CD4-positive, CD25-positive, alpha-beta regulatory T cell (primary cell): ENCODE measurements around the gene TMEM151B. TPM values are rescaled to one million over a fixed set of nuclear protein-coding genes. Genes with fewer than 3 reads are reported as not detected.

ENCODE experiments used
- ATAC-seq, 2 donors: fragments of 150-1000 bp; cut with Tn5 transposase; one replicate each; pipeline ENCODE4 v1.10.0; 2021; ENCODE audit warnings: low read depth in 2 of 2, moderate number of reproducible peaks in 2 of 2, moderate library complexity in 1 of 2
- DNase-seq, 3 donors: peaks; one replicate each; pipeline versions ENCODE4 v3.0.0 to v3.0.0-alpha.2; 2012 to 2022; ENCODE audit warnings: mixed read lengths in 1 of 3
- H3K27ac ChIP-seq: one replicate; pipeline ENCODE4 v1.7.0; 2013; ENCODE audit warnings: mild to moderate bottlenecking, low read length; ENCODE audit not compliant: insufficient read depth, poor library complexity, severe bottlenecking
- H3K27me3 ChIP-seq: one replicate; pipeline ENCODE4 v1.7.0; 2013; ENCODE audit warnings: low read length; ENCODE audit not compliant: control insufficient read depth, insufficient read depth
- H3K36me3 ChIP-seq: one replicate; pipeline ENCODE4 v1.7.0; 2013; ENCODE audit warnings: mild to moderate bottlenecking, low read length, moderate library complexity; ENCODE audit not compliant: control insufficient read depth, insufficient read depth
- H3K4me1 ChIP-seq: 2 replicates; pipeline ENCODE4 v1.7.0; 2013; ENCODE audit warnings: mild to moderate bottlenecking, low read length; ENCODE audit not compliant: insufficient read depth, control insufficient read depth, poor library complexity, severe bottlenecking
- H3K4me3 ChIP-seq: one replicate; pipeline ENCODE4 v1.7.0; 2013; ENCODE audit warnings: low read depth, mild to moderate bottlenecking, low read length, moderate library complexity
- H3K9me3 ChIP-seq, 2 experiments: 1 replicate in 1 of 2; 2 replicates in 1 of 2; pipeline ENCODE4 v1.7.0; 2013; ENCODE audit warnings: low read length in 2 of 2, mild to moderate bottlenecking in 1 of 2, moderate library complexity in 1 of 2; ENCODE audit not compliant: control insufficient read depth in 2 of 2
- H3K27ac Mint-ChIP-seq, 3 donors: one replicate each; pipeline ENCODE4 v1.8.0; 2020 to 2022; ENCODE audit warnings: mild to moderate bottlenecking in 3 of 3, mixed read lengths in 3 of 3, moderate library complexity in 2 of 3
- H3K27me3 Mint-ChIP-seq: one replicate; pipeline ENCODE4 v1.8.0; 2022; ENCODE audit warnings: mild to moderate bottlenecking, mixed read lengths
- H3K36me3 Mint-ChIP-seq: one replicate; pipeline ENCODE4 v1.8.0; 2020; ENCODE audit warnings: mixed read lengths
- H3K4me1 Mint-ChIP-seq, 4 donors: one replicate each; pipeline ENCODE4 v1.8.0; 2020 to 2022; ENCODE audit warnings: mixed read lengths in 4 of 4, mild to moderate bottlenecking in 1 of 4
- H3K4me3 Mint-ChIP-seq, 4 donors: one replicate each; pipeline ENCODE4 v1.8.0; 2020 to 2022; ENCODE audit warnings: mild to moderate bottlenecking in 4 of 4, mixed read lengths in 4 of 4, moderate library complexity in 3 of 4
- H3K9me3 Mint-ChIP-seq, 7 donors: one replicate each; pipeline ENCODE4 v1.8.0; 2020 to 2022; ENCODE audit warnings: mixed read lengths in 7 of 7, mild to moderate bottlenecking in 3 of 7, moderate library complexity in 2 of 7
- polyA plus RNA-seq, 4 donors: library from polyadenylated mRNA; unstranded; fragments of 300-500 nt; fragmentation: Illumina TruSeq; gene quantifications; one replicate each; pipeline ENCODE4 v1.2.3, GENCODE V29; 2021
- total RNA-seq: library from RNA; stranded (reverse); gene quantifications from one replicate; pipeline ENCODE4 v1.2.3, GENCODE V29; 2022

Gene TMEM151B
- total and polyA plus RNA-seq, 5 donors from 2014 or later: not detected

DNA sequence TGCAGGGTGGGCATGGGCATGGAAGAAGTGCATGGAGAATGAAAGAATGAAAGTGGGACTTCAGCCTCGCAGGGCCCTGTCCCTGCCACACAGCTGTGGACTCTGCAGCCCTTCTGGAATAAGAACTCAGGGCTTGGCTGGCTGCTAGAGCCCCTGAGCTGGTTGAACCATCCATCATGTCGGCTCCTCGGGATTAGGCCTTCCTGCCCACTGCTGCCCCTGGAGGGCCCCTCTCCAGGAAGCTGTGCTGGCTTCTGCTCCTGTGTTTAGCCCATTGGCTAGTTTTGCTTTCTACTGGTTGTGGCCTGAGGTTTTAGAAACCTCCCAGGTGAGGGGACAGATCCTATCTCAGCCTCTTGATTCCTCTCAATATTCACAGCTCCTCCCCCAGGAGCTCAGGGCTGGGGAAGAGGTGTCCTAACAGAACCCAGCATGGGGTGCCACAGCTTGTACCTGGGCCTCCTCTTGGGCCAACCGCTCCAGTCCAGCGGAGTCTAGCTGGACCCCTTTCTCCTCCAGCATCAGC, 35.0 kb downstream of the TMEM151B start:
- H3K4me1 ChIP-seq: no peaks in the 10 kb centered on the region
- Mint-ChIP-seq H3K27me3 (no peaks in the 10 kb centered on the region), H3K4me3 (no peak overlapping the region), H3K36me3 (peaks cover 42% of the 10 kb centered on the region), H3K9me3 (no peaks in the 10 kb centered on the region), H3K4me1 (peaks cover 0 to 9% (median 7%) of the 10 kb centered on the region in 4 donors), H3K27ac (no peak overlapping the region)
- no peak overlapping the region for H3K27ac ChIP-seq
- no peak for DNase-seq
- H3K36me3 ChIP-seq: peaks cover 69% of the 10 kb centered on the region
- H3K4me3 ChIP-seq: no peak overlapping the region
- no peaks in the 10 kb centered on the region for H3K27me3 ChIP-seq
- no peaks in the 10 kb centered on the region for H3K9me3 ChIP-seq
- no peak for ATAC-seq

DNA sequence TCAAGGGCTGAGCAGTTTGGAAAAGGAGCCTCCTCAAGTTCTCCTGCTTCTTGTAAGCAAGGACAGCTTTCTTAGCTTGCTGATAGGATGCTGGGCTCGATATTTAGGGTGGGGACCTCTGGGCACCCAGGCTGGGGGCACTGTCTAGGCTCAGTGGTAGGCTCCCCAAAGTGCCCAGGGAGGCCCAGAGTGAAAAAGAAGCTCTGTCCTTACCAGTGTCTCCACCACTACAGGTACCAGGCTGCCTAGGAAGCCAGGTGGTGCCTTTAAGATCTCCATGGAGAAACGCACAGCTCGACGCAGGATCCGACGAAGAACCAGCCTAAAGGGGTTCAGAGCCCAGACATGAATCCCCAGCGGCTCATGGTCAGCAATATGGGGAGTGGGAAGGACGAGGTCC, 36.5 kb downstream of the TMEM151B start:
- H3K27ac ChIP-seq: no peak overlapping the region
- H3K4me3 ChIP-seq: no peak overlapping the region
- Mint-ChIP-seq H3K36me3 (peaks cover 32% of the 10 kb centered on the region), H3K4me3 (no peak overlapping the region), H3K4me1 (peaks cover 0 to 14% (median 8%) of the 10 kb centered on the region in 4 donors), H3K9me3 (no peaks in the 10 kb centered on the region), H3K27ac (no peak overlapping the region), H3K27me3 (no peaks in the 10 kb centered on the region)
- peaks cover 71% of the 10 kb centered on the region for H3K36me3 ChIP-seq
- H3K4me1 ChIP-seq: no peaks in the 10 kb centered on the region
- ATAC-seq: no peak
- H3K9me3 ChIP-seq: no peaks in the 10 kb centered on the region
- no peaks in the 10 kb centered on the region for H3K27me3 ChIP-seq
- DNase-seq: no peak

DNA sequence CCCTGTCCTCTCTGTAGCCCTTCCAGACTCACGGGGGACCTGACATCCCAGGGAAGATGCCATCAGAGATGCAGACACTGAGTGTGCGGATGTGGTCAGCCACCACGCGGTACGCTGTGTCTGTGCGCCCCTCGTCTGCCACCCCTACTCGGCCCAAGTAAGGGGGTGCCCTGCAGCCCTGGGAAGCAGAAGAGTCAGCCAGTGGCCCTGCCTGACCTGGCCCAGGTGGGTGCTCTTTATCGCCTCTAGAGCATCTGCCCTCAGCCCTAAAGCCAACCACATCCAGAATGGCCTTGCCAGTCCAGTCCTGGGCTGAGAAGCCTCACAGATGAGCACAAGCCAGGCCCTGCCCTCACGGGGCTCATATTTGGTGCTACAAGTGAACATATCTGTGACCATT, 37.0 kb downstream of the TMEM151B start:
- peaks cover 0 to 20% (median 11%) of the 10 kb centered on the region in 4 donors for H3K4me1 Mint-ChIP-seq
- peak overlapping the region in 1 of 4 donors; percentile 61 for H3K4me3 Mint-ChIP-seq
- H3K27me3 Mint-ChIP-seq: no peaks in the 10 kb centered on the region
- Histone ChIP-seq H3K4me3 (no peak overlapping the region), H3K36me3 (peaks cover 66% of the 10 kb centered on the region), H3K27ac (no peak overlapping the region), H3K27me3 (no peaks in the 10 kb centered on the region), H3K4me1 (peaks cover 5% of the 10 kb centered on the region), H3K9me3 (no peaks in the 10 kb centered on the region)
- no peak overlapping the region for H3K27ac Mint-ChIP-seq
- H3K36me3 Mint-ChIP-seq: peaks cover 28% of the 10 kb centered on the region
- ATAC-seq (no peak), DNase-seq (no peak)
- no peaks in the 10 kb centered on the region for H3K9me3 Mint-ChIP-seq

DNA sequence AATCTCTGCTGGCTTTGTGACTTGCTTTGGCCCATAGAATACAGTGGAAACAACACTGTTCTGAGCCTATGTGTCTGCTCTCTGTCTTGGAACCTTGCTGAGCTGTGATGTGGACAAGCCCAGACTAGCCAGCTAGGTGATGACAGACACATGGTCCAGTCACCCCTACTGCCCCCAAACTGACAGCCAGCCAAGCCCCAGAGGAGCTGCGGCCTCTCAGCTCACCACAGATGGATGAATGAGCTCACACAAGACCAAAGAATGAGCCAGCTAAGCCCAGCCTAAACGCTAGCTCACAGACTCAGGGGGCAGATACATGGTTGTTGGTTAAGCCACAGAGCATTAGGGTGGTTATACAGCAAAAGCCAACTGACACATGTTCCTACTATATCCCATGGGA, 38.8 kb downstream of the TMEM151B start:
- Mint-ChIP-seq H3K27ac (no peak overlapping the region), H3K4me1 (peaks cover 0 to 33% (median 16%) of the 10 kb centered on the region in 4 donors), H3K4me3 (peak overlapping the region in 2 of 4 donors; percentile 41 to 83), H3K27me3 (peaks cover 4% of the 10 kb centered on the region), H3K36me3 (peaks cover 28% of the 10 kb centered on the region), H3K9me3 (no peaks in the 10 kb centered on the region)
- no peak for ATAC-seq
- H3K36me3 ChIP-seq: peaks cover 51% of the 10 kb centered on the region
- no peaks in the 10 kb centered on the region for H3K9me3 ChIP-seq
- H3K4me1 ChIP-seq: peaks cover 11% of the 10 kb centered on the region
- H3K27me3 ChIP-seq: no peaks in the 10 kb centered on the region
- no peak overlapping the region for H3K27ac ChIP-seq
- DNase-seq: no peak
- no peak overlapping the region for H3K4me3 ChIP-seq

DNA sequence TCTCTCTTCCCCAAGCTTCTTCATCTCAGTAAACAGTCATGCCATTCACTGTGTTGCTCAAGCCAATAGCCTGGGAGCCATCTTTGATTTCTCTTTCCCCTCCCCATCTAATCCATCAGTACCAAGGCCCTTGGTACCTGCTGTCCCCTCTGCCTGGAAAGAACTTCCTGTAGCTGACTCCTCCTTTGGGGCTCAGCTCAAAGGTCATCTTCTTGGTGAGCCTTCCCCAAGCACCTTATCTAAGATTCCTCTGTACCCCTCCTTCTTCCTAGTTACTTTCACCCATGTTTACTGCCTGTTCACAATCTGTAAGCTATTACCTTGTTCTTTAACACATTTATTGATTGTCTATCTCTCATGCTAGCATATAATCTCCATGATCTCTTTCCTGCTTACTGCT, 39.4 kb downstream of the TMEM151B start:
- Histone ChIP-seq H3K4me1 (peaks cover 11% of the 10 kb centered on the region), H3K9me3 (no peaks in the 10 kb centered on the region), H3K27ac (no peak overlapping the region), H3K27me3 (no peaks in the 10 kb centered on the region), H3K4me3 (no peak overlapping the region), H3K36me3 (peaks cover 46% of the 10 kb centered on the region)
- H3K9me3 Mint-ChIP-seq: no peaks in the 10 kb centered on the region
- DNase-seq: no peak
- H3K27ac Mint-ChIP-seq: peak overlapping the region in 1 of 3 donors; percentile 31
- H3K4me1 Mint-ChIP-seq: peaks cover 0 to 33% (median 16%) of the 10 kb centered on the region in 4 donors
- peaks cover 28% of the 10 kb centered on the region for H3K36me3 Mint-ChIP-seq
- H3K27me3 Mint-ChIP-seq: peaks cover 4% of the 10 kb centered on the region
- peak overlapping the region in 2 of 4 donors; percentile 35 to 86 for H3K4me3 Mint-ChIP-seq
- no peak for ATAC-seq

DNA sequence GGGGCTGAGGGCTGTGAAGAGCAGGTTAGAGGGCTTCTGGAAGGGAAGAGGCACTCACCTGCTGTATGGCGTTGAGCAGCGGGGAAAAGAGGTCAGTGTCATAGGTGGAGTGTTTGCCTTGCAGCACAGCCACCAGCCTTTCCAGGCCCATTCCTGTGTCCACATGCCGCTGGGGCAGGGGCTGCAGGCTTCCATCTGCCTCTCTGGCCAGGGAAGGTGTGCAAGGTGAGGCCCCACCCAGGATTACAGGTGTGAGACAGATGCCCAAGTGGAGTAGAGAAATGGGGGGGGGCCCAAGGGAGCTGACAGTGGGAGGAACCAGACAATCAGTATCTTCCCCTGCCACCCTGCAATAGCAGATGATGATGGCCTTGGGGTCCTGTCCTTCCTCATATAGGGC, 40.0 kb downstream of the TMEM151B start:
- no peak for ATAC-seq

DNA sequence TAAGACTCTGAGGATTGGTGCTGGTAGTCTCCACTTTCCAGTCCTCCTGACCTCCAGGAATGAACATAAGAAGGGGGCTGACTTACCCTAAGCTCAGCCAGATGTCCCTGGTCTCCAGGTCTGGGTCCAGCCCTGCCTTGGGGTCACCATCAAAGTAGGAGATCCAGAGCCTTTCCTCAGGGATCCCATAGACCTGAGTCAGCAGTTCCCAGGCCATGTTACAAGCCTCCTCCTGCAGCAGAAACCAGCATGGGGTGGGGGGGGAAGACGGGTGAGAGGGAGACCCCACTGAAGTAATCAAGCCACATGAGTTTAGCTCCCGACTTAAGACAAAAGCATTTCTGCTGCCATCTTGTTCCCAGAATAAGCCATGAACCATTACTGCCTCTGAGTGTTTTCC, 41.1 kb downstream of the TMEM151B start:
- Mint-ChIP-seq H3K27ac (no peak overlapping the region), H3K9me3 (no peaks in the 10 kb centered on the region), H3K4me3 (peak overlapping the region; percentile 75 to 98 (median 96)), H3K27me3 (peaks cover 7% of the 10 kb centered on the region), H3K36me3 (peaks cover 23% of the 10 kb centered on the region), H3K4me1 (peaks cover 0 to 31% (median 16%) of the 10 kb centered on the region in 4 donors)
- Histone ChIP-seq H3K27me3 (no peaks in the 10 kb centered on the region), H3K4me3 (no peak overlapping the region), H3K4me1 (peaks cover 11% of the 10 kb centered on the region), H3K36me3 (peaks cover 36% of the 10 kb centered on the region), H3K9me3 (no peaks in the 10 kb centered on the region), H3K27ac (no peak overlapping the region)
- DNase-seq (no peak), ATAC-seq (no peak)

More for the DNA sequence above, 40.0 kb downstream of the TMEM151B start:
- Mint-ChIP-seq H3K27me3 (peaks cover 4% of the 10 kb centered on the region), H3K9me3 (no peaks in the 10 kb centered on the region), H3K36me3 (peaks cover 28% of the 10 kb centered on the region), H3K27ac (no peak overlapping the region), H3K4me3 (peak overlapping the region; percentile 24 to 86 (median 41)), H3K4me1 (peaks cover 0 to 33% (median 16%) of the 10 kb centered on the region in 4 donors)
- peaks cover 11% of the 10 kb centered on the region for H3K4me1 ChIP-seq
- no peaks in the 10 kb centered on the region for H3K9me3 ChIP-seq
- peaks cover 46% of the 10 kb centered on the region for H3K36me3 ChIP-seq
- H3K27ac ChIP-seq: no peak overlapping the region
- H3K27me3 ChIP-seq: no peaks in the 10 kb centered on the region
- DNase-seq: no peak
- no peak overlapping the region for H3K4me3 ChIP-seq

DNA sequence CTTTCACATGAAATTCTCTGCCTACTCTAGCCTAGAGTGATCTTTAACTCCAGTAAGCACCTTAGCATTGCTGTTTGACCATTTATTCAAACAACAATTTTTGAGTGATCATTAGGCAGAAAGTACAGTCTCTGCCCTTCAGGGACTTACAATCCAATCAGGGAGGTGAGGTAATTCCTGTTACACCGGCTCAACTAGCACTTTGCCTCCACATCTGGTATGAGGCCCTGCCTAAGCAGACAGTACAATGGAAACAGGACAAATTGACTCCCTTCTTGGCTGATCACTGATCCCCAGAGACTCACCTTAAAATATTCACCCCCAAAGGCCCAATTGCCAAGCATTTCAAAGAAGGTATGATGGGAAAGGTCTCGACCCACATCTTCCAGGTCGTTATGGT, 41.5 kb downstream of the TMEM151B start:
- no peaks in the 10 kb centered on the region for H3K9me3 ChIP-seq
- Mint-ChIP-seq H3K36me3 (peaks cover 23% of the 10 kb centered on the region), H3K4me3 (peak overlapping the region; percentile 75 to 98 (median 96)), H3K4me1 (peaks cover 0 to 31% (median 16%) of the 10 kb centered on the region in 4 donors), H3K9me3 (no peaks in the 10 kb centered on the region), H3K27me3 (peaks cover 9% of the 10 kb centered on the region), H3K27ac (peak overlapping the region in 2 of 3 donors; percentile 84 to 95)
- DNase-seq (no peak), ATAC-seq (no peak)
- no peak overlapping the region for H3K4me3 ChIP-seq
- peaks cover 31% of the 10 kb centered on the region for H3K36me3 ChIP-seq
- H3K4me1 ChIP-seq: peaks cover 11% of the 10 kb centered on the region
- H3K27me3 ChIP-seq: no peaks in the 10 kb centered on the region
- no peak overlapping the region for H3K27ac ChIP-seq
